ENCODE data around the gene C9orf50. TPM values are rescaled to one million over a fixed set of nuclear protein-coding genes. Genes with fewer than 3 reads are reported as not detected.
"Not testable (repeated sequence)": the region's sequence is repeated elsewhere in the genome, so short reads cannot be mapped to it uniquely, and the experiment has no call there.

The C9orf50 gene, protein sequence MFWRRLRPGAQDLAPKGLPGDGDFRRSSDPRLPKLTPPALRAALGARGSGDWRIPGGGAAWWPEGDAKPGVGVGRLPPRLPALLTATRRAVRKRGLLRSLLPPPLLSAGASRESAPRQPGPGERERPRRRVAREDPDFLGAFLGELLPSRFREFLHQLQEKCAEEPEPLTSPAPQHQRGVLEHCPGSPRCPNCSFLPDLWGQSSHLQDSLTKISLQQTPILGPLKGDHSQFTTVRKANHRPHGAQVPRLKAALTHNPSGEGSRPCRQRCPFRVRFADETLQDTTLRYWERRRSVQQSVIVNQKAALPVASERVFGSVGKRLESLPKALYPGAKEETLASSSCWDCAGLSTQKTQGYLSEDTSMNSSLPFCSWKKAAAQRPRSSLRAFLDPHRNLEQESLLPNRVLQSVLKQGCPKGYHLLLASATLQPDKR
- not detected for total RNA-seq
- 0.28 TPM for polyA plus RNA-seq

DNA sequence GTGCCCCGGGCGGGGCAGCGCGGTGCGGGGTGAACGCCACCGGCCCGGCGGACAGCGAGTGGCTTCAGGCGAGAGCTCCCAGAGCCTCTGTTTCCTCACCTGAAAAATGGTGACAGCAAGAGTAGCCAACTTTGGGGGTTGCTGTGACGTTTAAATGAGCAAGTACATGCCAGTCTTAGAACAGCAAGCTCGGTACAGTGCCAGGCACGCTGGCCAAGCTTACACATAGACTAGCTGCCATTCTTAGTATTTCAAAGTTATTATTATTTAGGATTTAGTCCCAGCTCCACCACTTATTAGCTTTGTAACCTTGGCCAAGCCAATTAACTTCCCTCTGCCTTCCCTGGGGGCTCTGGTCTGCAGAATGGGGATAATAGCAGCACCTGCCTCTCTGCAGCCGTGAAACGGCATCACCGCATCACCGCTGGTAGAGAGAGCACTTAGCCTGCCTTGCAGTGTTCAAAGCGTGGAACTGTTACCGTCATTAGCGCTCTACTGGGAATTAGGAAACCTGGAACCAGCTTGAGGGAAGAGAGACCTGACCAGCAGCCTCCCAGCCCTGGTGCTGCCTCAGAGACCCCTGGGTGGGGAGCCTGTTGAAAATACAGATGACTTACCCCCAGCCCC, at the start of gene C9orf50:
TSS of gene C9orf50 (minus strand) at position 433 of the 627 bp plus-strand sequence. CDS start 527 bp downstream, outside the sequence.
- H3K4me3 ChIP-seq (ENCODE audit: low read depth, low read length), result peak within 1 kb of the TSS; percentile 43
- DNase-seq (ENCODE audit: extremely low spot score), result no peak
- H3K27ac ChIP-seq (ENCODE audit: low read depth), result no peak within 1 kb of the TSS
- 25% methylated on average over 21 of the region's 21 CpGs for WGBS
- no peaks in the 10 kb centered on the region for H3K4me1 ChIP-seq (ENCODE audit: insufficient read depth)
- H3K36me3 ChIP-seq (ENCODE audit: insufficient read depth), result no peaks in the 10 kb centered on the region

- no peak for DNase-seq (ENCODE audit: extremely low spot score)
- Histone ChIP-seq H3K4me3 (ENCODE audit: low read depth, low read length) (no peak overlapping the region), H3K27ac (ENCODE audit: low read depth) (no peak overlapping the region), H3K36me3 (ENCODE audit: insufficient read depth) (no peaks in the 10 kb centered on the region), H3K4me1 (ENCODE audit: insufficient read depth) (peaks cover 2% of the 10 kb centered on the region)
- 83% methylated on average over 13 of the region's 13 CpGs for WGBS
Measured at GRCh38 chr9:129669946-129670345, 49.0 kb upstream of the C9orf50 start.

GRCh38 chr9:129669141-129669718, 48.3 kb upstream of the C9orf50 start:
- H3K4me3 ChIP-seq (ENCODE audit: low read depth, low read length), result no peak overlapping the region
- no peak for DNase-seq (ENCODE audit: extremely low spot score)
- no peak overlapping the region for H3K27ac ChIP-seq (ENCODE audit: low read depth)
- peaks cover 2% of the 10 kb centered on the region for H3K4me1 ChIP-seq (ENCODE audit: insufficient read depth)
- 71% methylated on average over 17 of the region's 17 CpGs for WGBS
- no peaks in the 10 kb centered on the region for H3K36me3 ChIP-seq (ENCODE audit: insufficient read depth)

DNA sequence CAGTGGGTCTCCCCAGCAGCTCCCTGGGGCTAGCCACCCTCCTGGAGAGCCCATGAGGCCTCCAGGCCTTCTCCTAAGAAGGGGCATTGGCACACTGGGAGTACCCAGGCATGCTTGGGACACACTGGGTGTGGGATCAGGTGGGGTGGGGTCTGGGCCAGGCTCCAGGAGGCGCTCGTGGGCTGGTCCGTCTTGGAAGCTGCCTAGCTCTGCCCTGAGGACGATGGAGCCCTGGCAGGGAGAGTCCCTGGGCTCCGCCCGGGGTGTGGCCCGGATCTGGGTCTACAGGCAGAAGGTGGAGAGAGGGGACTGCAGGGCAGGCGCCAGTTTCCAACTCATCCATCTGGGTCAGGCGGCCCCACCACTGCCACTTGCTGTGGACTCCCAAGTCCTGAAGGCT, 46.9 kb upstream of the C9orf50 start:
- 80% methylated on average over 9 of the region's 9 CpGs for WGBS
- H3K4me1 ChIP-seq (ENCODE audit: insufficient read depth), result peaks cover 2% of the 10 kb centered on the region
- no peak overlapping the region for H3K27ac ChIP-seq (ENCODE audit: low read depth)
- no peak for DNase-seq (ENCODE audit: extremely low spot score)
- H3K4me3 ChIP-seq (ENCODE audit: low read depth, low read length), result no peak overlapping the region
- H3K36me3 ChIP-seq (ENCODE audit: insufficient read depth), result no peaks in the 10 kb centered on the region

DNA sequence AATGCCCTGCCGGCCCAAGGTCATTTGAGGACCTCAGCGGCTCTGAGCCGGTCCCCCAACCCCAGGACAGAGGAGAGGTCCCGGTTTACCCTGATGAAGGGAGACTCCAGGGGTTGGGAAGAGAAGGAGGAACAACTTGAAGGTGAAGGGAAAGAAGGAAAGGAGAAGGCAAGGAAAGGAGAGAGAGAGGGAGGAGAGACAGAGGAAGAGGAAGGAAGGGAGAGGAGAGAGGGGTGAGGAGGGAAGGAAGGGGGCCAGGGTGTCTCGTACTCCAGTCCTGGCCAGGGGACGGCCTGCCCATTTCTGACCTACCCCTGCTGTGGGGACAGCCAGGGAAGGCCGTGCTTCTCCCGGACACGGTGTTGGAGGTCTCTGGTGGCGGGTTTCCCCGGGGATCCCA, 46.5 kb upstream of the C9orf50 start:
- H3K4me3 ChIP-seq (ENCODE audit: low read depth, low read length), result no peak overlapping the region
- WGBS, result 67% methylated on average over 11 of the region's 11 CpGs
- DNase-seq (ENCODE audit: extremely low spot score), result no peak
- H3K27ac ChIP-seq (ENCODE audit: low read depth), result no peak overlapping the region
- peaks cover 2% of the 10 kb centered on the region for H3K4me1 ChIP-seq (ENCODE audit: insufficient read depth)
- no peaks in the 10 kb centered on the region for H3K36me3 ChIP-seq (ENCODE audit: insufficient read depth)

DNA sequence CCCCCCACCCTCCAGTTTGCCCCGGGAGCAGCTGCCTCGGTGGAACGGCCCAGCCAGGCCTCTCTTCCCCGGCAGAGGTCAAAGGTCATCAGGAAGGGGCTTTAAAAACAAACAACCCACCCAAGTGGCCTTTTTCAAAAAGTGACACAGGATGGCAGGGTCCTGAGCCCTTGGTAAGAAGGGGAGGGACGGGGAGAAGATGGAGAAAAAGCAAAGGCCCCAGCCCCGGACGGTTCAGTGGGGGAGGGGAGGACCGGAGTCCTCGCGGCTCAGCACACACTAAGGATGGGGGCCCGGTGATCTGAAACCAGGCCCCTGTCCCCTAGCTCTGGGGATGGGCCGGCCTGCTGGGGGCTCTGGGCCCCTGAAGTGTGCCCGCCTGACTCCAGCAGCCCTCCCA, 45.7 kb upstream of the C9orf50 start:
- no peaks in the 10 kb centered on the region for H3K36me3 ChIP-seq (ENCODE audit: insufficient read depth)
- peak overlapping the region; percentile 83 for H3K4me3 ChIP-seq (ENCODE audit: low read depth, low read length)
- no peak overlapping the region for H3K27ac ChIP-seq (ENCODE audit: low read depth)
- peaks cover 2% of the 10 kb centered on the region for H3K4me1 ChIP-seq (ENCODE audit: insufficient read depth)
- DNase-seq (ENCODE audit: extremely low spot score), result no peak
- WGBS, result 22% methylated on average over 13 of the region's 13 CpGs

DNA sequence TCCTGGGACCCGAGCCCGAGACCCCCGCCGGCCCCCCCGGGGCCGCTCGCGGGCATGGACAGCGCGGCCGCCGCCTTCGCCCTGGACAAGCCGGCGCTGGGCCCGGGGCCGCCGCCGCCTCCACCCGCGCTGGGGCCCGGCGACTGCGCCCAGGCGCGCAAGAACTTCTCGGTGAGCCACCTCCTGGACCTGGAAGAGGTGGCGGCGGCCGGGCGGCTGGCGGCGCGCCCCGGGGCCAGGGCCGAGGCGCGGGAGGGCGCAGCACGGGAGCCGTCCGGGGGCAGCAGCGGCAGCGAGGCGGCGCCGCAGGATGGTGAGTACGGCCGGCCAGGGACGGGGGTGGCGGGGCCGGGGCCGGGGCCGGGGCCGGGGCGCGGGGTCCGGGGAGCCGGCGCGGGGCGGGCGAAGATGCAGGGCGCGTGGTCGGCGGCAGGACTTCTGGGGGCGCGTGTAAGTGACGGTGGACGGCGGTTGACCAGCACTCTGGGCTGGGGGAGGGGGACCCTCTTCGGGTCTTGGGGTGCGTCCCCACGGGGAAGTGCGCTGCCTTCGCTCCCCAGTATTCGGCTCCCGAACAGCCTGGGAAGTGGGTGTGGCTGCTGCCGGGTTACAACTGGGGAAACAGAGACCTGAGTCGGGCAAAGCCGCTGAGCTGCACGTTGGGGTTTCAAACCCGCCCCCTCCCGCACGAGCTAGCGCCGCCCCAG, 45.1 kb upstream of the C9orf50 start:
- no peak for DNase-seq (ENCODE audit: extremely low spot score)
- Histone ChIP-seq H3K36me3 (ENCODE audit: insufficient read depth) (no peaks in the 10 kb centered on the region), H3K4me3 (ENCODE audit: low read depth, low read length) (peak overlapping the region; percentile 83), H3K4me1 (ENCODE audit: insufficient read depth) (peaks cover 2% of the 10 kb centered on the region), H3K27ac (ENCODE audit: low read depth) (no peak overlapping the region)
- WGBS, result 3% methylated on average over 88 of the region's 88 CpGs

DNA sequence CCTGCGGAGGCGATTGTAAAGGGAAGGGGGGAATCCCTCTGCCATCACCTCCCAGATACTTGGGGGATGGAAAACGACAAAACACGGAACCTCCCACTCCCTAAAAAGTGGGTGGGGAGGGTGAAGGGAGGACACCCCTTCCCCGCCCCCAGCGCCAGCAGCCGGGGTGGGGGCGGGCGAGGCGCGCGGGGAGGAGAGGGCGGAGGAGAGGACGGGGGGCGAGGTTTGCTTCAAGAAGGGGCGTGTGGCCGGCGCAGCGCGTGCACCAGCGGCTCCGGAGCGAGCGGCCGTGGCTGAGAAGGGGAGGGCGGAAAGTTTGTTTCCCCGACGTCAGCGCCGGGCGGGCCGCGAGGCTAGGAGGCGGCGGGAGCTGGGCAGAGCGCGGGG, 44.5 kb upstream of the C9orf50 start, which contains the start of gene PRRX2:
TSS of gene PRRX2 (plus strand) at position 259 of the 387 bp plus-strand sequence. CDS start 221 bp downstream, outside the sequence.
- Histone ChIP-seq H3K4me3 (ENCODE audit: low read depth, low read length) (peak within 1 kb of the TSS; percentile 83), H3K36me3 (ENCODE audit: insufficient read depth) (no peaks in the 10 kb centered on the region), H3K4me1 (ENCODE audit: insufficient read depth) (peaks cover 2% of the 10 kb centered on the region), H3K27ac (ENCODE audit: low read depth) (no peak within 1 kb of the TSS)
- DNase-seq (ENCODE audit: extremely low spot score), result no peak
- WGBS, result under 1% methylated on average over 37 of the region's 37 CpGs

DNA sequence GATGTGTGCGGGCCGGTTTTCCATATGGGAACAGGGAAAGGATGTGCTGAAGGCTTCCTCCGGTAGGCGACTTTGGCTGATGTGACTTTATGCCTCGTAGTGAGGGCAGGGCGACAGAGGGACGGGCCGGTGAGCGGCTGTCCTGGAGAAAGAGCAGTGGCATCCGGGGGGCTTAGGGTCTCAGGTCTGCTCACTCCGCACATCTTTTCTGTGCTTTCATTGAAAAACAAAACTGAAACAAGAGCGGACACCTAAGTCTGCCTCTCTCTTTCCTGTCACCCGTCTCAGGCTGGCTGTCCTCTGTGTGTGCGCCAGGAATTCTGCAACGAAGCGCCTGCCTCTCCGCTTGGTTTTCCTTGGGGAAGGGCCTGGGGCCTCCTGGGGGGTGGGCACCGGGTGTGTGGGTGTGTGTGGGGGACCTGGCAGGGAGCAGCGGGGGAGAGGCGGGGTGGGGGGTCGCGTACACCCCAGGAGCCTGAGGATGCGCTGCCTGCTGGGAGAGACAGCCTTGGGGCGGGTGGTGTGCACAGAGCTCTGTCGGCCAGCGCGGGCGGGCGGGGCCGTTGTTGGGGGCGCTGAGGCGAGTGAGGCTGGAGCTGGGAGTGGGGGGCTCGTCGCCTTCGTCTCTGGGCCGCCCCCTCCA, 44.0 kb upstream of the C9orf50 start:
- Histone ChIP-seq H3K4me3 (ENCODE audit: low read depth, low read length) (peak overlapping the region; percentile 83), H3K27ac (ENCODE audit: low read depth) (no peak overlapping the region), H3K36me3 (ENCODE audit: insufficient read depth) (no peaks in the 10 kb centered on the region), H3K4me1 (ENCODE audit: insufficient read depth) (peaks cover 2% of the 10 kb centered on the region)
- 11% methylated on average over 36 of the region's 36 CpGs for WGBS
- no peak for DNase-seq (ENCODE audit: extremely low spot score)

GRCh38 chr9:129662239-129662638, 41.3 kb upstream of the C9orf50 start:
- not testable (repeated sequence) for H3K27ac ChIP-seq (ENCODE audit: low read depth); H3K4me1 ChIP-seq (ENCODE audit: insufficient read depth); H3K36me3 ChIP-seq (ENCODE audit: insufficient read depth); DNase-seq (ENCODE audit: extremely low spot score); H3K4me3 ChIP-seq (ENCODE audit: low read depth, low read length)
- 62% methylated on average over 3 of the region's 3 CpGs for WGBS

- Histone ChIP-seq H3K27ac (ENCODE audit: low read depth) (no peak overlapping the region), H3K4me3 (ENCODE audit: low read depth, low read length) (no peak overlapping the region), H3K36me3 (ENCODE audit: insufficient read depth) (no peaks in the 10 kb centered on the region), H3K4me1 (ENCODE audit: insufficient read depth) (peaks cover 2% of the 10 kb centered on the region)
- DNase-seq (ENCODE audit: extremely low spot score), result no peak
- 62% methylated on average over 2 of the region's 2 CpGs for WGBS
Measured at GRCh38 chr9:129661029-129661428, 40.1 kb upstream of the C9orf50 start.

- Histone ChIP-seq H3K4me1 (ENCODE audit: insufficient read depth) (no peaks in the 10 kb centered on the region), H3K36me3 (ENCODE audit: insufficient read depth) (no peaks in the 10 kb centered on the region), H3K27ac (ENCODE audit: low read depth) (no peak overlapping the region), H3K4me3 (ENCODE audit: low read depth, low read length) (no peak overlapping the region)
- whole genome bisulfite sequencing, result 60% methylated on average over 12 of the region's 12 CpGs
- no peak for DNase-seq (ENCODE audit: extremely low spot score)
Measured at GRCh38 chr9:129656795-129657390, 36.0 kb upstream of the C9orf50 start.

DNA sequence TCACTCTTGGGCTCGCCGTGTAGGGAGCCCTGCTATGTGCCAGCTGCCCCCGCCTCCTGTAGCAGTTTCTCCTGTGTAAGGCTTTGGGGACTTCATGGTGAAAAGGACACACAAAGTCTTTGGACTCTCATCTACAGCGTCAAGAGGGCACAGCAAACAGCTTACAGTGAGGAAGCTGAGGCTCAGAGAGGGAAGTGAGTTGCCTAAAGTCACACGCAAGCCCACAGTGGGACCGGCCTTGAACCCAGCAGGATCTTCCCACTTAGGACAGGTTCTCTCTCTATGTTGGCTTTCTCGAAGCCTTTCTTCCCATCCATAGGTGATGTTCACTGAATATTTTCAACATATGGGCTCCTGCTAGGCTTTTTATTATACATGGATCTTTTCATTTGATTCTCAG, 34.8 kb upstream of the C9orf50 start:
- no peak for DNase-seq (ENCODE audit: extremely low spot score)
- Histone ChIP-seq H3K36me3 (ENCODE audit: insufficient read depth) (no peaks in the 10 kb centered on the region), H3K27ac (ENCODE audit: low read depth) (no peak overlapping the region), H3K4me3 (ENCODE audit: low read depth, low read length) (no peak overlapping the region), H3K4me1 (ENCODE audit: insufficient read depth) (no peaks in the 10 kb centered on the region)
- WGBS, result 80% methylated on average over 7 of the region's 7 CpGs

Measured in urinary bladder (tissue), 4 donors.